Lung (tissue), 12 donors: ENCODE results near the gene FKBP6. TPM values are rescaled to one million over a fixed set of nuclear protein-coding genes. Genes with fewer than 3 reads are reported as not detected.

ENCODE experiments used
- ATAC-seq: fragments of 200-7000 bp; cut with Tn5 transposase; one replicate; pipeline ENCODE4 v1.9.1; 2020; ENCODE audit warnings: moderate number of reproducible peaks; ENCODE audit not compliant: insufficient read depth, low FRiP score
- DNase-seq, 3 donors: peaks; one replicate each; pipeline ENCODE4 v3.0.0-alpha.2; 2013 to 2017
- H3K27ac ChIP-seq, 2 donors: one replicate each; pipeline ENCODE4 v1.5.1; 2013; ENCODE audit warnings: mild to moderate bottlenecking in 2 of 2, moderate library complexity in 2 of 2, control low read depth in 1 of 2, inconsistent platforms in 1 of 2, low read depth in 1 of 2, low read length in 1 of 2
- H3K27me3 ChIP-seq, 3 donors: one replicate each; pipeline ENCODE4 v1.5.1; 2013; ENCODE audit warnings: low read length in 2 of 3; ENCODE audit not compliant: control insufficient read depth in 3 of 3, insufficient read depth in 3 of 3
- H3K36me3 ChIP-seq, 4 donors: one replicate each; pipeline ENCODE4 v1.5.1; 2013; ENCODE audit warnings: low read length in 4 of 4, mild to moderate bottlenecking in 1 of 4, moderate library complexity in 1 of 4; ENCODE audit not compliant: control insufficient read depth in 4 of 4, insufficient read depth in 4 of 4
- H3K4me1 ChIP-seq, 5 donors: one replicate each; pipeline ENCODE4 v1.5.1; 2013; ENCODE audit warnings: low read length in 5 of 5, mild to moderate bottlenecking in 2 of 5, moderate library complexity in 1 of 5; ENCODE audit not compliant: control insufficient read depth in 5 of 5, insufficient read depth in 5 of 5
- H3K4me3 ChIP-seq: one replicate; pipeline ENCODE4 v1.5.1; 2013; ENCODE audit warnings: mild to moderate bottlenecking, control low read depth, moderate library complexity
- H3K9ac ChIP-seq, 2 donors: one replicate each; pipeline ENCODE4 v1.5.1; 2013; ENCODE audit warnings: low read length in 2 of 2, control low read depth in 1 of 2; ENCODE audit not compliant: insufficient read depth in 1 of 2
- H3K9me3 ChIP-seq, 4 donors: one replicate each; pipeline ENCODE4 v1.5.1; 2013; ENCODE audit warnings: low read length in 3 of 4, mild to moderate bottlenecking in 1 of 4, moderate library complexity in 1 of 4; ENCODE audit not compliant: control insufficient read depth in 4 of 4, insufficient read depth in 3 of 4
- WGBS, 2 donors: extraction: QIAGEN DNeasy Blood & Tissue Kit; methylation state at CpG; one replicate each; pipeline ENCODE4 v1.1.7; 2013; 5-methylcytosine and 5-hydroxymethylcytosine counted together
- polyA plus RNA-seq, 2 donors: library from polyadenylated mRNA; stranded (reverse); fragments of 200-250 nt; gene quantifications; one replicate each; pipeline ENCODE4 v1.2.1, GENCODE V29; 2013
- total RNA-seq, 2 donors: library from RNA; depleted of rRNA in 1 of 2; stranded (reverse); fragments of >200 nt in 1 of 2; gene quantifications; one replicate each; pipeline ENCODE4 v1.2.1, GENCODE V29; 2014 to 2021
- TF ChIP-seq, protein P1 (sequence below): IDR thresholded peaks from 2 replicates; pipeline ENCODE4 v1.5.1; 2012; ENCODE audit warnings: mild to moderate bottlenecking; ENCODE audit errors: control extremely low read depth, extremely low read depth
- donor health status: control.
- donor health status: control.
- donor health status: Bipolar disorder and iron deficiency.
- donor health status: healthy.
- donor health status: DM: yes; HTN: yes; CAD: no.

The FKBP6 gene
- total and polyA plus RNA-seq, 4 donors, result 0.08 to 1.5 TPM; not detected in 2

DNA sequence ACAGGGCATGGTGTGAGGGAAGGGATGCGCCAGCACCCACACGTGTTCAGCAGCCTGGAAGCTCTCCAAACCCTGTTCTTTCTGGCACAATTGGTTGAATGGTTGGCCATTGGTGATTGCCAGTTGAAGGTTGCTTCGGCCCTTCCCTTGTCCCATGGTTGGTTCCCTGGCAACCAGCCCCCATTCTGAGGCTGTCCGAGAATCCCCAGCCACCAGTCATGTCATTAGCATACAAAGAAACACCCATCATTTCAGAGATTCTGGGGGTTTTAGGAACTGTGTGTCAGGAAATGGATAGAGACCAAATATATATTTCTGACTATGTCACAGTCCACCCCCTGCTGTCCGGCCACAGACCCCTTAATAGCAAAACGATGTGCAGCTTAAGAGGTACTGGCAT lies 21.8 kb downstream of the FKBP6 start:
- WGBS, 2 donors, result 88% methylated on average over 6 of the region's 6 CpGs

DNA sequence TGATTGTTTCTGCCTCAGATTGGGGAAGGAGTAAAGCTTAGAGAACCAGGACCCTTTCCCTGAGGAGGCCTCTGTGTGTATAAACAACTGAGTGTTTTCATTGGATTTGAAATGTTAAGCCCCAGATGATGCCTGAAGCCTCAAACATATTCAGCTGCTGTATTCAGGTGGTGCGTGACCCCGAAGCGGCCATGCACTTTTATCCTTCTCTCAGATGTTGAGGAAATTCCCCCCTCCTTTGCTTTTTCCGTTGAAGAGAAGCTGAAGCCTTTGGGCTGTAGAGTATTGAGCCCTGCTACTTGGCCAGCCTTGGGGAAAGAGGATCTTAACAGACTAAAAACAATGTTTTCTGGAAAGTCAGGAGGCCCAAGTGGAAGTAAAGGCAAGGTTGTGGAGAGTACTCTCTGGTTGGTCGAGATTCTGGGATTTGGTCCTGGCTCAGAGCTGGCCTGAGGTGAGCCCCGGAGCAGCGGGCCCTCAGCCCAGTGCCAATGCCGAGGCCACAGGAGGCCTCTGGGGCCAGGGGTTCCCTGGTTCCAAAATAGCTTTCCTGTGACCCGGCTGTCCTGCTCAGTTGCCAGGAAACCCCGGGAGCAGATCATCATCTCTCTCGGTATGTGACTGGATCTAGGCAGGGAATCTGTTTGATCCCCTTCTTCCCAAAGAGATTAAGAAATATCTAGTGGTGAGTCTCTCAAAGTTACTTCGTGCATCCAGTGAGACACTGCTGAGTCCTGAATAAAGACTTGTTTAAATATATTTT lies 22.5 kb downstream of the FKBP6 start:
- ATAC-seq (no peak), DNase-seq (no peak)
- 79 to 86% methylated on average over 12 of the region's 12 CpGs for WGBS, 2 donors
- TF ChIP-seq, protein P1, sequence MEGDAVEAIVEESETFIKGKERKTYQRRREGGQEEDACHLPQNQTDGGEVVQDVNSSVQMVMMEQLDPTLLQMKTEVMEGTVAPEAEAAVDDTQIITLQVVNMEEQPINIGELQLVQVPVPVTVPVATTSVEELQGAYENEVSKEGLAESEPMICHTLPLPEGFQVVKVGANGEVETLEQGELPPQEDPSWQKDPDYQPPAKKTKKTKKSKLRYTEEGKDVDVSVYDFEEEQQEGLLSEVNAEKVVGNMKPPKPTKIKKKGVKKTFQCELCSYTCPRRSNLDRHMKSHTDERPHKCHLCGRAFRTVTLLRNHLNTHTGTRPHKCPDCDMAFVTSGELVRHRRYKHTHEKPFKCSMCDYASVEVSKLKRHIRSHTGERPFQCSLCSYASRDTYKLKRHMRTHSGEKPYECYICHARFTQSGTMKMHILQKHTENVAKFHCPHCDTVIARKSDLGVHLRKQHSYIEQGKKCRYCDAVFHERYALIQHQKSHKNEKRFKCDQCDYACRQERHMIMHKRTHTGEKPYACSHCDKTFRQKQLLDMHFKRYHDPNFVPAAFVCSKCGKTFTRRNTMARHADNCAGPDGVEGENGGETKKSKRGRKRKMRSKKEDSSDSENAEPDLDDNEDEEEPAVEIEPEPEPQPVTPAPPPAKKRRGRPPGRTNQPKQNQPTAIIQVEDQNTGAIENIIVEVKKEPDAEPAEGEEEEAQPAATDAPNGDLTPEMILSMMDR, result no peak
- Histone ChIP-seq H3K36me3 (no peaks in the 10 kb centered on the region), H3K27me3 (no peaks in the 10 kb centered on the region), H3K9me3 (peaks cover 0 to 5% (median 0%) of the 10 kb centered on the region in 4 donors), H3K4me1 (peaks cover 0 to 3% (median 0%) of the 10 kb centered on the region in 5 donors), H3K27ac (no peak overlapping the region), H3K9ac (no peak overlapping the region), H3K4me3 (no peak overlapping the region)

More for the DNA sequence above, 21.8 kb downstream of the FKBP6 start:
- DNase-seq (no peak), ATAC-seq (no peak)
- TF ChIP-seq, protein P1, result no peak
- Histone ChIP-seq H3K4me1 (peaks cover 0 to 3% (median 0%) of the 10 kb centered on the region in 5 donors), H3K9ac (no peak overlapping the region), H3K9me3 (peaks cover 0 to 5% (median 0%) of the 10 kb centered on the region in 4 donors), H3K4me3 (no peak overlapping the region), H3K36me3 (no peaks in the 10 kb centered on the region), H3K27me3 (no peaks in the 10 kb centered on the region), H3K27ac (no peak overlapping the region)

DNA sequence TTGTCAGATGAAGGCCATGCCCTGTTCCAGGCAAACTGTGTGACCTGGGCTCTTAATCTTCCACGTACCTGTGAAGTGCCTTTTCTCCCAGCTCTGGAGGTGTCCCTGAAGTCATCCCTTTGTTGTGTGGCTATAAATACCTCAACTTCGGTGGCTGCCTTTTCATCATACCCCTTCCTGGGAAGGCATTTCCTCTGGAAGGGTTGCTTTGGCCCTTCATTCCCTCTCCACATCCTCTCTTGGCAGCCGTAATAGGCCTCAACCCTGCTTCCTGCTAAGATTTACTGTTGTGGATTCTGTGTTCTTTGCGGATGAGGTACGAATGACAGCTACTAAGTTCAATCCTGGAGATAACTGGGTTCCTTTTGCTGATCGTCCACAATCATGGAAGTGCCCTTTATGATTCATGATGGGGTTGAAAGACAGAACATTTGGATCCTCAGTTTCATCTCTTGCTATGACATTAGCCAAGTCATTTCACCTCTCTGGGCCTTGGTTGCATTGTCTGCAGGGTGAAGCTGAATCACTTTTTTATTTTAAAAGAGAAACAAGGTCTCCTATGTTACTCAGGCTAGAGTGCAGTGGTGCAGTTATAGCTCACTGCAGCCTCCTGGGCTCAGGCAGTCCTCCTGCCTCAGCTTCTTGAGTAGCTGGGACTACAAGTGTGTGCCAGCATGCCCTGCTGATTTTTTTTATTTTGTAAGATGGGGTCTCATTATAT lies 23.6 kb downstream of the FKBP6 start:
- 49 to 59% methylated on average over 6 of the region's 6 CpGs for WGBS, 2 donors
- no peaks in the 10 kb centered on the region for H3K36me3 ChIP-seq
- peaks cover 0 to 3% (median 0%) of the 10 kb centered on the region in 5 donors for H3K4me1 ChIP-seq
- no peak for ATAC-seq
- no peaks in the 10 kb centered on the region for H3K27me3 ChIP-seq
- TF ChIP-seq, protein P1, result no peak
- peak in 1 of 3 donors; percentile 42 for DNase-seq
- peaks cover 0 to 5% (median 0%) of the 10 kb centered on the region in 4 donors for H3K9me3 ChIP-seq
- H3K4me3 ChIP-seq, result no peak overlapping the region
- no peak overlapping the region for H3K27ac ChIP-seq
- H3K9ac ChIP-seq, result no peak overlapping the region
